BE2C (cell line): ENCODE measurements around the gene GARIN6.

Experiments
- DNase-seq: peaks from one replicate; pipeline ENCODE4 v3.0.0-alpha.2; 2020
- H3K27me3 ChIP-seq: fragments of 250-450 bp; sonication (Bioruptor Pico); 2 replicates; pipeline ENCODE4 v1.5.1; 2020; ENCODE audit warnings: mild to moderate bottlenecking
- H3K36me3 ChIP-seq: fragments of 250-450 bp; sonication (Bioruptor Pico); 2 replicates; pipeline ENCODE4 v1.5.1; 2020; ENCODE audit warnings: mild to moderate bottlenecking
- H3K4me1 ChIP-seq: fragments of 250-450 bp; sonication (Bioruptor Pico); 2 replicates; pipeline ENCODE4 v1.5.1; 2020
- H3K4me3 ChIP-seq: 2 replicates; pipeline ENCODE4 v1.5.1; 2011; ENCODE audit warnings: low read depth, low read length
- H3K9me3 ChIP-seq: fragments of 250-450 bp; sonication (Bioruptor Pico); 2 replicates; pipeline ENCODE4 v1.5.1; 2020
- CTCF ChIP-seq: IDR thresholded peaks from 2 replicates; pipeline ENCODE4 v1.5.1; 2012; ENCODE audit warnings: mild to moderate bottlenecking, low read depth, low read length

Gene GARIN6

GRCh38 chr12:99648183-99648582 is 630 bp downstream of the GARIN6 start:
- Histone ChIP-seq H3K36me3 (no peaks in the 10 kb centered on the region), H3K4me1 (no peaks in the 10 kb centered on the region), H3K4me3 (no peak overlapping the region), H3K9me3 (no peaks in the 10 kb centered on the region; the same call in 1 of the 2 replicates), H3K27me3 (no peaks in the 10 kb centered on the region)
- TF ChIP-seq CTCF: no peak
- DNase-seq: no peak

- no peak for DNase-seq
- Histone ChIP-seq H3K9me3 (no peaks in the 10 kb centered on the region; the same call in 1 of the 2 replicates), H3K36me3 (no peaks in the 10 kb centered on the region), H3K4me1 (no peaks in the 10 kb centered on the region), H3K4me3 (no peak overlapping the region), H3K27me3 (no peaks in the 10 kb centered on the region)
- no peak for TF ChIP-seq CTCF
These were observed 2.0 kb downstream of the GARIN6 start for GRCh38 chr12:99649551-99649950.

- no peak overlapping the region for H3K4me3 ChIP-seq
- no peaks in the 10 kb centered on the region for H3K4me1 ChIP-seq
- no peak for TF ChIP-seq CTCF
- no peak for DNase-seq
- H3K9me3 ChIP-seq: no peaks in the 10 kb centered on the region
- H3K27me3 ChIP-seq: no peaks in the 10 kb centered on the region
- no peaks in the 10 kb centered on the region for H3K36me3 ChIP-seq
These were observed 11.3 kb downstream of the GARIN6 start for GRCh38 chr12:99658671-99659349.

GRCh38 chr12:99670635-99671034 is 23.1 kb downstream of the GARIN6 start:
- Histone ChIP-seq H3K27me3 (no peaks in the 10 kb centered on the region), H3K36me3 (no peaks in the 10 kb centered on the region), H3K4me1 (no peaks in the 10 kb centered on the region), H3K4me3 (no peak overlapping the region), H3K9me3 (no peaks in the 10 kb centered on the region)
- TF ChIP-seq CTCF: no peak
- DNase-seq: no peak

GRCh38 chr12:99680276-99680675 is 32.7 kb downstream of the GARIN6 start:
- no peak for TF ChIP-seq CTCF
- DNase-seq: no peak
- H3K9me3 ChIP-seq: no peaks in the 10 kb centered on the region
- H3K27me3 ChIP-seq: no peaks in the 10 kb centered on the region
- no peak overlapping the region for H3K4me3 ChIP-seq
- no peaks in the 10 kb centered on the region for H3K36me3 ChIP-seq
- H3K4me1 ChIP-seq: no peaks in the 10 kb centered on the region

- Histone ChIP-seq H3K27me3 (no peaks in the 10 kb centered on the region), H3K4me1 (no peaks in the 10 kb centered on the region), H3K4me3 (no peak overlapping the region), H3K36me3 (no peaks in the 10 kb centered on the region), H3K9me3 (no peaks in the 10 kb centered on the region)
- no peak for DNase-seq
- no peak for TF ChIP-seq CTCF
These were observed 38.6 kb downstream of the GARIN6 start for GRCh38 chr12:99686142-99686541.
